GM18907 (cell line): ENCODE results near the gene LAMP1.
"Not testable (repeated sequence)": the region's sequence is repeated elsewhere in the genome, so short reads cannot be mapped to it uniquely, and the experiment has no call there.

Source experiments
- ATAC-seq: cut with Tn5 transposase; IDR thresholded peaks from one replicate; pipeline ENCODE4 v1.9.1; 2021; ENCODE audit warnings: mild to moderate bottlenecking, moderate library complexity; ENCODE audit not compliant: unreplicated experiment

Gene LAMP1

DNA sequence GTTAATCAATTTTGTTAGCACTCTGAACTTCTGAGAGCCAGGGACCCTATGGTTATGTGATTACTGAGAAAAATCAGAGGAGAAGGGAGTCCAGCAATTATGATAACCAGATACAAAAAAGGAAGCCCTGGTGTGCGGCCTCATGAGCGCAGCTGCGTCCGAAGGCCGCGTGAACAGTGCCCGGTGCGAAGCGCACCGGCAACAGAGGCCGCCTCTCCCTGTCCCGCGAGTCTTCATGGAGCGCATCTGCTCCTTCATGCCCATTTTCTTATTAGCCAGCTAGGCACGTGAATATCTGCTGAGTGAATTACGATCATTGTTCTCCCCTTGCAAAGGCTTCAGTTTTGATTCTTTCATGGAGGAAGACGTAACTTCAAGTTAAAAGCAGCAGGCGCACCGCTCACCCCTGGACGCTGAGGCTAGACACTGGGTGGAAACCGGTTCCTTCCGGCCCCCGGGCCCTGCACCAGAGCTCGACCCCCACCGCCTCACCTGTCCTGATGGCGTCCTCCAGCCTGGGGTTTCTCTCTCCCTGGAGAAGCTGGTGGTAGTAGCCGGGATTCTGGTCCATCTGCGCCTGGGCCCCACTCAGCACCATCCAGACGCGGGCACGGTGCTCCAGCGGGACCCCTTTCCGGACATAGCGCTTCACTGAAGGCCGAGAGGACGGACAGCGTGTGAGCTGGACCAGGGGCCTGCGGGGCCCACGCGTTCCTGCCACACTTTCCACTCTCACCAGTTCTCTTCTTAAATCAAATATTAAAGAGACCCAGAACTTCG, 58.0 kb downstream of the LAMP1 start:
- no peak for ATAC-seq

DNA sequence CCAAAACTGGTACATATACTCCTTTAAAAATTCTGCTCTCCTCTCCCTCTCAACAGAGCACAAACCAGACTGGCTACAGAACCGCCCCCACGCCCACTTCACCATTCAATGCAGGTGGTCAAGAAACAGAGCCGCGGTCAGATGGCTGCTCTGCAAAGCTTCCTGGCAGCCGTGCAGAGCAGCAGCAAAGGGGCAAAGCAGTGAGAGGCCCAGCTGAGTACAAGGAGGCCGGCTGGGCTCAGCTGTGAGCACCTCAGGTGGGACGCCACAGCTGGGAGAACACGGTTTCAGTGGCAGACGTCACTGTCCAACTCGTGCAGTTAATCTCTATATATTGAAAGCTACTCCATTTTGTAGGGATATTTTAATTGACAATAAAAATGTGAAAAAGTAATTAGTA, 58.6 kb downstream of the LAMP1 start:
- ATAC-seq: no peak

DNA sequence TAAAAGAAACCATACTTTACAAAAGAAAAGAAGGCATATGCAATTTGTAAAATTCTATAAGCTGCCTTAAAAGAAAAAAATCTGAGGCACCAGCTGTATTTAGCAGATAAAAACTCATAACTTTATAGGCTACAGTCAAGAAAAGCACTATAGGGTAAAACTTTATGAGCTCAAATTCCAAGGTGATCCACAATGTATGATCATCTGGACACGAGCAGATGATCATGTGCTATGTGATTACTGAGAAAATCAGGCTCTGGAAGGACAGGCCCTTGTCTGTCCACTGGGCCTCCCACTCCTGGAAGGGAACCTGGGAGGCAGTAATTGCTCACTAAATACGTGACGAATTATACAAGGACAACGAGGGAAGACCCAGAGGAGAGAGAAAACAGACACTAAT, 59.6 kb downstream of the LAMP1 start:
- no peak for ATAC-seq

DNA sequence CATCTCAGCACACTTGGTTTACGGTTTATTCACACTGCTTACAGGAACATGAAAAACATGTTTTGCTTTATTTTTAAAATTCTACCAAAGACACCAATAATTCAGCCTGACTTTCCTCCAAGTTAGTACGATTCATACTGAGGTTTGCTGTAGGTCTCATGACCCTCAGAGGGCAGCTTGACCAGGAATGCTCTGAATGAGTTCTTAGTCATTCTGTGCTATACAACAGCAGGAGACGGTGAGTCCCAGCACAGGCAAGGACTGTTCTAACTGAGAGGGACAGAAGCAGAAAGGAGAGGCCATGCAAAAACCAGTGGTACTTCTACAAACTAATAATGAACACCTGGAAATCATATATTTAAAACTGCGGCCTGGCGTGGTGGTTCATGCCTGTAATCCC, 60.5 kb downstream of the LAMP1 start:
- no peak for ATAC-seq

DNA sequence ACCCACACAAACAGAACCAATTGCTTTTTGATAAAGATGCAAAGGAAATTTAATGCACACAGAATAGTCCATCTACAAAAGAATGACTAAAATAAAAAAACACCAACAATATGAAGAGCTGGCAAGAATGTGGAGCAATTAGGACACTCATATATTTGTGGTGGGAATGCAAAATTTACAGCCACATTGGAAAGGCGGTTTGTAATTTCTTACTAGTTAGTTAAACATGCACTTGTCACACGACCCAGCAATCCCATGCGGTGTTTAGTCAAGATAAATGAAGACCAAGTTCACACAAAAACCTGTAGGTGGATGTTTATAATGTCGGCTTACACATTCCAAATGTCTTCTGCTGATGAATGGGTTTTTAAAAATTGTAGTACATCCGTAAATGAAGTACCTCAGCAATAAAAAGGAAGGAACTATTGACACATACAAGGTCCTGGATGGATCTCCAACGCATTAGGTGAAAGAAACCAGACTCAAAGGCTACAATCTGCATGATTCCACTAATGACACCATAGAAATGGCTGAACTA, 61.7 kb downstream of the LAMP1 start:
- ATAC-seq: no peak

DNA sequence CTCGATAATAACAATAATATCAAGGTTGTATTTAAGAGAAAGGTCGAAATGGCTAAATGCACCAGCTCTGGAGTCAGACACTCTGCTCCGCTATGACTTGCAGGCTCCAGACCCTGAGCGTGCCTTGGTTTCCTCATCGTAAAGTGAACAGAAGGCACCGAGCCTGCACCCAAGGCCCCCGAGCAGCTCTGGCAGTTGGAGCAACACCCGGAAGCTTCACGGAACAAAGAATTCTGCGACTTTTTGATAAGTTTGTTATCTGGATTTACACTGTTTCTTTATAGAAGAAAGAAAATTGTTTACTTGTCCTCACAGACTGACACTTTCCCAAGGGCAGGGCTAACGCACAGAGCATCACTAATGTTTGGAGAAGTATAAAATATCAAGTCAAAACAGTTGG, 62.5 kb downstream of the LAMP1 start:
- ATAC-seq: no peak

DNA sequence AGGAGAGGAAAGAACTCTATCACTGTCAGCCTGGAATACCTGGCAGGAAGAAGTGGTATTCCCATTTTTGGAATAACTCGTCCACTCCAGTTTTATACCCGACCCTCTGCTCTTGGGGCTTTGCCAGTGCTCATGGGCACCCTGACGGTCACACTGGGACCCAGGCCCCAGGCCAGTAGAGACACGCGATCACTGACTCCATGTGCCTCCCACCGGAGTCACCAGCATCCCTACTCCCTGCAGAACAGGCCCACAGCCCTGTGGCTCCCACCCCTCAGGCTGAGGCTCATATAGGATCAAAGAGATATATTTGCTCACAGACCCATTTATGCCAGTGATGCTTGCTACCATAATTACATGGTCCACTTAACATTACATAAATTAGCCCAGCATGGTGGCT, 63.4 kb downstream of the LAMP1 start:
- ATAC-seq: no peak

DNA sequence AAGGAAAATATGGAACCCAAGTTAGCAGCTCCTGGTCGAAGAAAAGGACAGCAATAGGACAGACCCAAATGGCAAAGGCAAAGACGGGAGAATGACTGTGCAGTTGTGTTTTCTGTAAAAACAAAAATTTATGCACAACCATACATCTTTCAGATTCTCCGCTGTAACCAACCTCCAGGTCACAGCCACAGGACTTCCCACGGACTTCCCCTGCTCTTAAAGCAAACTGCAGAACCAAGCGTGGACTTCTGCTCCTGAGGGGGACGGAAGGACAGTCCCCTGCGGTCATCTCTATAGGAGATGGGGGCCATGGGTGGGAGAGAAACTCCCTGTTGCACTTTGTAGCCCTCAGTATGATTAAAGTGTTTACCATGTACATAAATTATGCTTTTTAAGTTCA, 64.4 kb downstream of the LAMP1 start:
- ATAC-seq: no peak

DNA sequence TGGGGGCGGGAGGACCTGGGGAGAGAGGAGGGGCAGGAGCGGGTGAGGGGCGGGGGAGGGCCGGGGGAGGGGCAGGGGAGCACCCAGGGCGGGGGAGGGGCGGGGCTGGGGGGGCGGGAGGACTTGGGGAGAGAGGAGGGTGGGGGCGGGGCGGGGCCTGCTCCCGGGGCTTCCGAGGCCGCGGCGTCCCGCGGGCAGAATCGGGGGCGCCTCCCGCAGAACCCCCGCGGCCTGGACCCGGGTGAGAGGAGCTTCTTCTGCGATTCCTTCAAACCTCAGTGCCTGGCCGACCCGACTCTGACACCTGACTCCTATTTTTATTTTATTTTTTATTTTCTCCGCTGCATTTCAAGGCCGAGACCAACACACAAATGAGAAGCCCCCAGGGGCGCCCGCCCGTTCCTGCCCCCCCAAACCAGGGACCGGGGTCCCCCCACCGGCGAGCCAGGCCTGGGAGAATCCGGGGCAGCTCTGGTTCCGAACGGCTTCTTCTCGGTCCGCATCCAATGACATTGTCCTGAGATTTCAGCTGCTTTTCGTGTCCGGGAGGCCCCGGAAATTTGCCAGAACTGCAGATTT, 67.4 kb downstream of the LAMP1 start:
- ATAC-seq: no peak

DNA sequence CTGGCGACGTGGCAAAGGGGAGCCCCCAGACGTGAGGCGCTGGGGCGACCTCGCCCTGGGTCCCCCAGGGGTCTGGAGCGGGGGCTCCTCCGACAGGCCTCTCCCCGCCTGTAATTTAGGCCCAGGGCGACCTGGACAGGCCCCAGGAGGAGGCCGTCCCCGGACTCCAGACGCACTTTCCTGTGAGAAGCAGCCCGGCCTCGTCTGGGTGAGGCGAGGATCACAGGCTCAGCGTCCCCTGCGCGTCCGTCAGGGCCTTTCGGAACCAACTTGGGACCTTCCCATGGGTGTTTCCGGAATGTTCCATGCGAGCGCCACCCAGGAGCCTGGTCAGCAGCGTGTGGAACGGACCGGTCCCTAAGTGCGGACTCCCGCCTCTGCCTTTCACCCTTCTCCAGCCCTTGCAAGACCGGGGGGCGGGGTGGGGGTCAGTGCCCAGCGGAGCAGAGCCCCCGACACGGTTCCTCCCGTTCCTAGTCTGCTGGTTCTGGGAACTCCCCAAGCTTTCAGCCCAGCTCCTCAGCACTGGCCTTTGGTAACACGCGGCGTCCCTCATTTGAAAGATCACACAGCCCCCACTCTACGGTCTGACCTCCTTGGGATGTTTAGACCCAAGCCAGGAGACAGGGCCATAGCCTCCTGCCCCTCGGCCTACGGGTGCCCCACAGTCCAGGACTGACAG, 68.0 kb downstream of the LAMP1 start:
- ATAC-seq: no peak

DNA sequence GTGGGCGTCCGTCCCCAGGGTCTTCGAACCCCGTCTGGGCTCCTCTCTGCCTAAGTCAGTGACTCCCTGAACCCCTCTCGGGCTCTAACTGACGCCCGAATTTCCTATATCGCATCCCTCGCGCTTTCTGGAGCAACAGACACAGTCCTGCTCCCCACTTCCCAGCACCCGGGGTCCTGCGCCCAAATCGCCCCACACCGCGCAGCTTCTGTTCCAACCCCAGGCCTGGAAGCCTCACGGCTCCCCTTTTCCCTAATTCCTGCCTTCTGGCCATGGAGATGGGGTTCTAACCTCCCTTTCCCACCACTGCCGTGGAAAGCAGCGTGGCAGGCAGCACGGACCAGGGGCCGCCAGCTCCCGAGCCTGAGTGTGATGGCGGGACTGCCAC, 68.5 kb downstream of the LAMP1 start:
- no peak for ATAC-seq

DNA sequence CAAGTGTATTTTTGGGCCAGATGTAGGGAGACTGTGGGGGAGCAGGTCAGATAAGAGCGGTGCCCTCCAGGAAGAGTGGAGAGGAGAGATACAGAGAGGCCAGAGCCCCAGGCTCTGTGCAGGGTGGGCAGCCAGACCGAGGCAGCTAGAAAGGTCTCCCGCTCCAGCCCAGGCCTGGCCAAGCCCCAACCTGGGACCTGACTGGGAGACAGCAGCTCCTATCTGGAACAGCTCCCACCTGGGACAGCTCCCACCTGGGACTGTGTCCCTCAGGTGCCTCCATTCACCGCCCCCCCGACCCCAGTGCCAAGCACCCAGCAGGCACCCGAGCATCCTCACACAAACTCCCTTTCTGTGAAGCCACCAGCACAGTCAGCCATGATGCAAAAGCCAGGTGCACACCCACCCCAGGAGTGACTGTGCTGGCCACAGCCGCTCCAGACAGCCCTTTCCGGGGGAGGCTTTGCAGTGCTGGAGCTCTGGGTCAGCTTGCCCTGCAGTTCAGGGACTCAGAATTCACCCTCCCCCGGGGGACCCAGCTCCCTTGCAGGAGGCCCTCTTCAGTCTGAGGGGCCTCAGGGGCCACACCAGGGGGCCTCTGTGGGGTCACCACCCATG, 69.0 kb downstream of the LAMP1 start:
- no peak for ATAC-seq

DNA sequence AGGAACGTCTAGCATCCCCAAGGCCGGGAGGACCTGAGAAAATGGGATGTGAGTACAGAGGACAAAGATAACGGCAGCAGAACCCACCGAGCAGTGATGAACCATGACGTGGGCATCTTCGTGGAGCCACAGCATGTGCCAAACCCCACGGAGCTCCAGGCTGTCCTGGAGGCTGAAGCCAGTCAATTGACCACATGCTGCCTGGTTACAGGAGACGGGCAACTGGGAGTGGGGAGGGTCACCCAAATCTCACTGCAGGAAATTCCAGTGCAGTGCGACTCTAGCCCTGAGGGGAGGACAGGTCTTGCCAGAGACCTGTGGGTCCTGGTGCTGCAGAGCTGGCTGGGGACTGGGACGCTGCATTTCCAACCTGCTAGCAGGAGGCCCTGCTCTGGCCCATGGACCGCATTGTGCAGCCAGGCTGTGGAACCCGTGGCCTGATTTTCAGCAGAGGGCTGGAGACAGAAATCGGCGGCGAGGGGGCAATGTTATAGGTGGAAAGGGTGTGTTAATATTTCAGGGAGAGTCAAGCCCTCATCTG, 70.1 kb downstream of the LAMP1 start:
- no peak for ATAC-seq

DNA sequence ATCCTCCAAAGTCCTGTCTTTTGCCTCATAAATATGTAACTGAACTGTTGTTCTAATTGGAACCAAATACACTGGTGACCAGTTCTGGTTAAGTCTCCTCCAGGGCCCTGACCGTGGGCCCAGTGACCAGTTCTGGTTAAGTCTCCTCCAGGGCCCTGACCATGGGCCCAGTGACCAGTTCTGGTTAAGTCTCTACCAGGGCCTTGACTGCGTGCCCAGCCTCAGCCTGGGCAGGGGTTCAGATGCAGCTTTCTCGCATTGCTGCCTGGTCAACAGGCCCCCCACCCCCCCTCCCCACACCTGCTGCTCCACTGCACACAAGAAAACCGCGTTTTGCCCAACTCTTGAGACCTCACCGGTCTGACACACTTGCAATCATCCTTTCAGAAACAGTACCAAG, 70.7 kb downstream of the LAMP1 start:
- ATAC-seq: no peak

DNA sequence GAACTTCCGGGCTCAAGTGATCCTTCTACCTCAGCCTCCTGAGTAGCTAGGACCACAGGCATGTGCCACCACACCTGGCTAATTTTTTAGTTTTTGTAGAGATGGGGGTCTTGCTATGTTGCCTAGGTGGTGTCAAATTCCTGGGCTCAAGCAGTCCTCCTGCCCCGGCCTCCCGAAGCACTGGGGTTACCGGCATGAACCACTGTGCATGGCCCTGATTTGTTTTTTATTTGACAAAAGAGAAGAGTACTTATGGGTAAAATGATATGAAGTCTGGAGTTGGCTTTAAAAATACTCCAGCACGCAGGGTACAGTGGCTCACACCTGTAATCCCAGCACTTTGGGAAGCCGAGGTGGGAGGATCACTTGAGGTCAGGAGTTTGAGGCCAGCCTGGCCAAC, 71.3 kb downstream of the LAMP1 start:
- not testable (repeated sequence) for ATAC-seq

DNA sequence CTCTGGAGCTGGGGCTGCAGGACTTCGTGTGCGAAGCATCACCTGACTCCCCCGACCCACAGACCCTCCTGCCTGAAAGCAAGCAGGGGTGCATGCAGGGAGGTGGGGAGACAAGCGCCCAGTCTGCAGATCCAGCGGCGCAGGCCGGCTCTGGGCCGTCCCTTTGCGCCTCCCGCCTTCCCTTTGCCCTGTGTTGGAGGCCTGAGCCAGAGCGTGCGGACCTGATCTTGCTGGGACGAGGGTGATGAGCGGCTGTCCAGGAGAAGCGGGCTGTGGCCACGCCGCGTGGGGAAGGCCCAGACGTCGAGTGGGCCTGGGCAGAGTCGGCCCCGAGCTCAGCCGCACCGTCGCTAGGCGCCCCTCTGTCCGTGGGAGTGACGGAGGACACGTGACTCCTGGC, 72.2 kb downstream of the LAMP1 start:
- ATAC-seq: no peak

DNA sequence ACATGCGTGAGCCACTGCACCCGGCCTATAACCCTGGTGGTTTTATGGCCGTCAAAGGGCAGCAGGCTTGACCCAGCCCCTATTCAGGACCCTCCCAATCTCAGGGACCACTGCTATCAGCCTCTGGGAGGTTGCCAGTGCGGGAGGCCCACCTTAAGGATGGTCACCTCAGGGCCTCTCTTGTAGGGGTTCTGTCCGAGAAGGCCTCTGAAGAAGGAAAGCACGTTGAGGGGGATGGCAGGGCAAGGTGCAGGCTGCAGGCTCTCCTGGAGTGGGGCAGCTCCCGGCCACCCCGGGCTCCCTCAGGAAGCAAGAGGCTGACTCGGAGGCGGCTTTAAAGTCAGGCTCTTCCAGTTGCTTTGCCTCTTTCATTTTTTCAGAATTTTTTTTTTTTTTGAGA, 72.8 kb downstream of the LAMP1 start:
- ATAC-seq: no peak

DNA sequence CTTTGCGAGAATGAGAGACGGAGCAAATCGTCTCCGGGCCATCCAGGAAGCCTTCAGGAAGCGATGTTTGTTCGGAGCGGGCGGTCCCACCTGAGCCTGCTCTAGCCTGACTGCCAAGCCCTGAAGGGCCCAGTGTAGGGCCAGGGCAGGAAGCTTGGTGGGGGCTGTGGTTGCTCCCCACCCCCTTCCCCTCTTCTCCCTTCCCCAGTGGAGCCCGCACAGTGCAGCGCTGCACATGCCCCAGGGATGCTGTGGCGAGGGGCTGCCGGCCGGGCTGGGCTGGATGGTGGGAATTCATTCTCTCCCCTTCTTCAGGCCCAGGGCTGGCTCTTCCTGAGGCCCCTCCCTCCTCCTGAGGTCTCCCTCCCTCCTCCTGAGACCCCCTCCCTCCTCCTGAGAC, 74.0 kb downstream of the LAMP1 start:
- no peak for ATAC-seq

DNA sequence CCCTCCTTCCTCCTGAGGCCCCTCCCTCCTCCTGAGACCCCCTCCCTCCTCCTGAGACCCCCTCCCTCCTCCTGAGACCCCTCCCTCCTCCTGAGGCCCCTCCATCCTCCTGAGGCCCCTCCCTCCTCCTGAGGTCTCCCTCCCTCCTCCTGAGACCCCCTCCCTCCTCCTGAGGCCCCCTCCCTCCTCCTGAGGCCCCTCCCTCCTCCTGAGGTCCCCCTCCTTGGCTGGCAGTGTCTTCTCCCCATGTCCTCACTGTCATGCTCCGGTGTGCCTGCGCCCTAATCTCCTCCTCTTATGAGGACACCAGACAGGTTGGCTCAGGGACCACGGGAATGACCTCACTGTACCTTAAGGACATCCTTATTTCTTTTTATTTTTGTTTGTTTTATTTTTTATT, 74.7 kb downstream of the LAMP1 start:
- not testable (repeated sequence) for ATAC-seq
